ENCODE measurements around the gene GSTT2B. TPM values are rescaled to one million over a fixed set of nuclear protein-coding genes. Genes with fewer than 3 reads are reported as not detected.

Gene GSTT2B
- total RNA-seq, 1 experiment from 2014 or later = 6.5 TPM

DNA sequence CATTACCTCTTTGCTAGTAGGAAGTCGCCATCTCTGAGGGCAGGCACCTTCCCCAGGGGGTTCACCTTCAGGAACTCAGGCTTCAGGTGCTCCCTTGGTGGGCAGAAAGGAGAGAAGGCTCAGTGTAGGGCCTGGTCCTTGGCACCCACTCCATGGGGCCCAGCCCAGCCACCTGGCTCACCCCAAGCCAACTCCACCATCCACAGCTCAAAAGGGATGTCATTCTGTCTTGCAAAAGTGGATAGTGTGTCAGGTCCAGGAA, 47.0 kb upstream of the GSTT2B start:
- no peak for DNase-seq (ENCODE audit: low read depth, low spot score)
- Histone ChIP-seq H3K4me3 (ENCODE audit: low read depth in 2 of 2, low read length in 2 of 2) (no peak overlapping the region), H3K36me3 (ENCODE audit: control insufficient read depth, insufficient read depth, low read length) (no peaks in the 10 kb centered on the region), H3K4me1 (ENCODE audit: control insufficient read depth, insufficient read depth, low read length) (no peaks in the 10 kb centered on the region), H3K9me3 (ENCODE audit: control insufficient read depth, insufficient read depth, low read depth, low read length) (no peaks in the 10 kb centered on the region), H3K27me3 (ENCODE audit: control insufficient read depth, insufficient read depth, low read length) (no peaks in the 10 kb centered on the region), H3K27ac (ENCODE audit: low read length) (no peak overlapping the region)
- CTCF ChIA-PET = interaction anchor here (0.7 kb wide), 1 partner anchor 145 kb away, joined by 3 read pairs; no protein-coding TSS in a partner anchor
- ATAC-seq = no peak
- no TSS peak for BruUV-seq (replicated peaks)
- in situ Hi-C loops (cut with HindIII; ENCODE audit: low pct_unique_long_range_greater_than_20kb, low sequenced_read_pairs) (no loop called here), intact Hi-C loops (cut with micrococcal nuclease; ENCODE audit: unreplicated experiment) (no loop called here)
- TF ChIP-seq, protein P1, sequence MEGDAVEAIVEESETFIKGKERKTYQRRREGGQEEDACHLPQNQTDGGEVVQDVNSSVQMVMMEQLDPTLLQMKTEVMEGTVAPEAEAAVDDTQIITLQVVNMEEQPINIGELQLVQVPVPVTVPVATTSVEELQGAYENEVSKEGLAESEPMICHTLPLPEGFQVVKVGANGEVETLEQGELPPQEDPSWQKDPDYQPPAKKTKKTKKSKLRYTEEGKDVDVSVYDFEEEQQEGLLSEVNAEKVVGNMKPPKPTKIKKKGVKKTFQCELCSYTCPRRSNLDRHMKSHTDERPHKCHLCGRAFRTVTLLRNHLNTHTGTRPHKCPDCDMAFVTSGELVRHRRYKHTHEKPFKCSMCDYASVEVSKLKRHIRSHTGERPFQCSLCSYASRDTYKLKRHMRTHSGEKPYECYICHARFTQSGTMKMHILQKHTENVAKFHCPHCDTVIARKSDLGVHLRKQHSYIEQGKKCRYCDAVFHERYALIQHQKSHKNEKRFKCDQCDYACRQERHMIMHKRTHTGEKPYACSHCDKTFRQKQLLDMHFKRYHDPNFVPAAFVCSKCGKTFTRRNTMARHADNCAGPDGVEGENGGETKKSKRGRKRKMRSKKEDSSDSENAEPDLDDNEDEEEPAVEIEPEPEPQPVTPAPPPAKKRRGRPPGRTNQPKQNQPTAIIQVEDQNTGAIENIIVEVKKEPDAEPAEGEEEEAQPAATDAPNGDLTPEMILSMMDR (IDR thresholded peaks at IDR 0.05) = no peak
- TF ChIP-seq SIN3A (IDR thresholded peaks at IDR 0.05; ENCODE audit: borderline replicate concordance, insufficient read depth, low read depth, low read length) (no peak), POLR2AphosphoS5 (IDR thresholded peaks at IDR 0.05; ENCODE audit: low read depth, low read length) (no peak), TCF7L2 (IDR thresholded peaks at IDR 0.05; ENCODE audit: low read depth, low read length) (no peak)
- TF ChIP-seq, protein P2, sequence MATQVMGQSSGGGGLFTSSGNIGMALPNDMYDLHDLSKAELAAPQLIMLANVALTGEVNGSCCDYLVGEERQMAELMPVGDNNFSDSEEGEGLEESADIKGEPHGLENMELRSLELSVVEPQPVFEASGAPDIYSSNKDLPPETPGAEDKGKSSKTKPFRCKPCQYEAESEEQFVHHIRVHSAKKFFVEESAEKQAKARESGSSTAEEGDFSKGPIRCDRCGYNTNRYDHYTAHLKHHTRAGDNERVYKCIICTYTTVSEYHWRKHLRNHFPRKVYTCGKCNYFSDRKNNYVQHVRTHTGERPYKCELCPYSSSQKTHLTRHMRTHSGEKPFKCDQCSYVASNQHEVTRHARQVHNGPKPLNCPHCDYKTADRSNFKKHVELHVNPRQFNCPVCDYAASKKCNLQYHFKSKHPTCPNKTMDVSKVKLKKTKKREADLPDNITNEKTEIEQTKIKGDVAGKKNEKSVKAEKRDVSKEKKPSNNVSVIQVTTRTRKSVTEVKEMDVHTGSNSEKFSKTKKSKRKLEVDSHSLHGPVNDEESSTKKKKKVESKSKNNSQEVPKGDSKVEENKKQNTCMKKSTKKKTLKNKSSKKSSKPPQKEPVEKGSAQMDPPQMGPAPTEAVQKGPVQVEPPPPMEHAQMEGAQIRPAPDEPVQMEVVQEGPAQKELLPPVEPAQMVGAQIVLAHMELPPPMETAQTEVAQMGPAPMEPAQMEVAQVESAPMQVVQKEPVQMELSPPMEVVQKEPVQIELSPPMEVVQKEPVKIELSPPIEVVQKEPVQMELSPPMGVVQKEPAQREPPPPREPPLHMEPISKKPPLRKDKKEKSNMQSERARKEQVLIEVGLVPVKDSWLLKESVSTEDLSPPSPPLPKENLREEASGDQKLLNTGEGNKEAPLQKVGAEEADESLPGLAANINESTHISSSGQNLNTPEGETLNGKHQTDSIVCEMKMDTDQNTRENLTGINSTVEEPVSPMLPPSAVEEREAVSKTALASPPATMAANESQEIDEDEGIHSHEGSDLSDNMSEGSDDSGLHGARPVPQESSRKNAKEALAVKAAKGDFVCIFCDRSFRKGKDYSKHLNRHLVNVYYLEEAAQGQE (IDR thresholded peaks at IDR 0.05; ENCODE audit: insufficient read depth in 1 of 2, low read depth in 2 of 2, low read length in 1 of 2) = no peak
- POLR2A ChIA-PET = no interaction called here

DNA sequence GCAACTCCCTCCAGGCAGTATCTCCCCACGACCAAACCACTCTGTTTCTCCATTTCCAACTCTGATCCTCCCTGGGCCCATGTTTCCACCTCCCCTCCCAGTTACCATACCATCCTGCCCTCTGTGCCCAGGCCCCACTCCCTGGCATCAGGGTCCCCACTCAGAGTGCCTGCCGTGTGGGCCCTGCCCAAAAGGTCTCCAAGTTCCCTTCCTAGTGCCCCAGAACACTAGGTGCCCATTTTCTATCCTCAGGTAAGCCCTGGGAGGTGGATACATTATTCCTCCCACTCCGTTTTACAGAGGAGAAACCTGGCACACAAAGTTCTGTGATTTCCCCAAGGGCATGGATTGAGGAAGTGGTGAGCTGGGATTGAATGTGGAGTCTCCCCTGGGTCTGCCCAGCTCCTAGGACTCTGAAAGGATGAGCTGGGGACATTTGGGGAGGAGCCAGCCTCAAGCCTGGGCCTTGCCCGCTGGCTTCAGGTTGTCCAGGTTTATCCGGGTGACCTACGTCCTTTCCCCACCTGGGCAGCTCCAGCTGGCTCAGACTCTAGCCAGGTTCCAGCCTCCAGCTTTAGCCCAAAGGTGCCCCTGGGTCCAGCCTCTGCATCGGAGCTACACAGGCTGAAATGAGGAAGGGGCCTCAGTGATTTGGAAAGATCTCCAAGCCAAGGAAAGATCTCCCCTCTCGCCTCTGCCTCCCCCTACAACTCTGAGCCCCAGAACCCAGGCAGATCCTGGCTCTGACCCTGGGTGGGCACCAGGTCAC, 46.4 kb upstream of the GSTT2B start:
- ATAC-seq (no peak), DNase-seq (ENCODE audit: low read depth, low spot score) (no peak)
- H3K27ac ChIP-seq (ENCODE audit: low read length) = no peak overlapping the region
- no peak overlapping the region for H3K4me3 ChIP-seq (ENCODE audit: low read depth in 2 of 2, low read length in 2 of 2)
- no peaks in the 10 kb centered on the region for H3K9me3 ChIP-seq (ENCODE audit: control insufficient read depth, insufficient read depth, low read depth, low read length)
- POLR2A ChIA-PET = no interaction called here
- in situ Hi-C loops (cut with HindIII; ENCODE audit: low pct_unique_long_range_greater_than_20kb, low sequenced_read_pairs) = no loop called here
- intact Hi-C loops (cut with micrococcal nuclease; ENCODE audit: unreplicated experiment) = no loop called here
- no peaks in the 10 kb centered on the region for H3K36me3 ChIP-seq (ENCODE audit: control insufficient read depth, insufficient read depth, low read length)
- TF ChIP-seq, protein P2 (IDR thresholded peaks at IDR 0.05; ENCODE audit: insufficient read depth in 1 of 2, low read depth in 2 of 2, low read length in 1 of 2) = no peak
- no peak for TF ChIP-seq TCF7L2 (IDR thresholded peaks at IDR 0.05; ENCODE audit: low read depth, low read length)
- TF ChIP-seq, protein P1 (IDR thresholded peaks at IDR 0.05) = no peak
- no peak for TF ChIP-seq POLR2AphosphoS5 (IDR thresholded peaks at IDR 0.05; ENCODE audit: low read depth, low read length)
- TF ChIP-seq SIN3A (IDR thresholded peaks at IDR 0.05; ENCODE audit: borderline replicate concordance, insufficient read depth, low read depth, low read length) = no peak
- H3K27me3 ChIP-seq (ENCODE audit: control insufficient read depth, insufficient read depth, low read length) = no peaks in the 10 kb centered on the region
- BruUV-seq (replicated peaks) = no TSS peak
- CTCF ChIA-PET = interaction anchor here (0.7 kb wide), 1 partner anchor 146 kb away, joined by 3 read pairs; no protein-coding TSS in a partner anchor
- H3K4me1 ChIP-seq (ENCODE audit: control insufficient read depth, insufficient read depth, low read length) = no peaks in the 10 kb centered on the region

Measured in Panc1 (cell line).